ENCODE measurements around the gene PTPN22. TPM values are rescaled to one million over a fixed set of nuclear protein-coding genes. Genes with fewer than 3 reads are reported as not detected.

Gene PTPN22
- total and polyA plus RNA-seq, 9 of the 15 experiments (the other 6 are each of a cell fraction or from before 2014, with no cell fraction given) = 0.45 to 4.6 (median 1.1) TPM

GRCh38 chr1:113784104-113784779 lies 87.3 kb downstream of the PTPN22 start (continued):
- TF ChIP-seq CEBPG (CRISPR knock-in tag; IDR thresholded peaks at IDR 0.05) = peak; percentile 39; the same call in 1 of the 2 replicates
- 0 out of 4 replicates have a peak, but pooled peaks of 1 of the 2 experiments have one; percentile 27 for TF ChIP-seq CEBPG (tag; conservative IDR thresholded peaks at IDR 0.05 in 1 of 2, IDR thresholded peaks at IDR 0.05 in 1 of 2)
- TF ChIP-seq, protein P1, sequence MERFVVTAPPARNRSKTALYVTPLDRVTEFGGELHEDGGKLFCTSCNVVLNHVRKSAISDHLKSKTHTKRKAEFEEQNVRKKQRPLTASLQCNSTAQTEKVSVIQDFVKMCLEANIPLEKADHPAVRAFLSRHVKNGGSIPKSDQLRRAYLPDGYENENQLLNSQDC (CRISPR knock-in tag; IDR thresholded peaks at IDR 0.05) = no peak
- TF ChIP-seq MAFF (IDR thresholded peaks at IDR 0.05; ENCODE audit: low read length) = no peak
- no peak for TF ChIP-seq ARID3A (IDR thresholded peaks at IDR 0.05; ENCODE audit: borderline replicate concordance, low read depth, low read length)
- TF ChIP-seq U2AF2 (optimal IDR thresholded peaks at IDR 0.05; ENCODE audit: low read depth, low read length) = no peak
- peak; percentile 87 for TF ChIP-seq MEIS2 (IDR thresholded peaks at IDR 0.05; ENCODE audit: partially characterized antibody)
- no peak for TF ChIP-seq NR4A1 (CRISPR knock-in tag; IDR thresholded peaks at IDR 0.05)
- no peak for TF ChIP-seq NR4A1 (tag; IDR thresholded peaks at IDR 0.05)
- TF ChIP-seq MYBL2 (IDR thresholded peaks at IDR 0.05; ENCODE audit: low read depth) = no peak
- no peak for TF ChIP-seq MYBL2 (CRISPR knock-in tag; IDR thresholded peaks at IDR 0.05; ENCODE audit: borderline replicate concordance)
- TF ChIP-seq HMGN3 (IDR thresholded peaks at IDR 0.05; ENCODE audit: borderline replicate concordance, extremely low read depth, insufficient read length, low read depth, low read length) = no peak
- TF ChIP-seq POLR2AphosphoS5 (IDR thresholded peaks at IDR 0.05; ENCODE audit: control insufficient read depth, insufficient read depth, low read depth, low read length) = no peak
- TF ChIP-seq HDAC8 (tag; IDR thresholded peaks at IDR 0.05) = no peak
- no peak for TF ChIP-seq SRSF7 (optimal IDR thresholded peaks at IDR 0.05; ENCODE audit: low read depth, low read length)
- TF ChIP-seq BCLAF1 (IDR thresholded peaks at IDR 0.05; ENCODE audit: borderline replicate concordance in 1 of 2, control insufficient read depth in 1 of 2, low read depth in 2 of 2, low read length in 1 of 2) = no peak
- TF ChIP-seq TBP (optimal IDR thresholded peaks at IDR 0.05; ENCODE audit: low read depth, low read length) = no peak
- peak; percentile 45; the same call in 1 of the 2 replicates for TF ChIP-seq NFE2 (IDR thresholded peaks at IDR 0.05; ENCODE audit: low read depth)
- no peak for TF ChIP-seq THRB (CRISPR knock-in tag; conservative IDR thresholded peaks at IDR 0.05)
- TF ChIP-seq MTA2 (IDR thresholded peaks at IDR 0.05; ENCODE audit: low read depth) = no peak
- no peak for TF ChIP-seq NR2F6 (CRISPR knock-in tag; IDR thresholded peaks at IDR 0.05)
- TF ChIP-seq SMARCA5 (IDR thresholded peaks at IDR 0.05) = no peak
- TF ChIP-seq EP400 (IDR thresholded peaks at IDR 0.05) = no peak

All from K562 (cell line).